SK-N-MC (cell line): ENCODE results near the gene TXNRD2.

Experiments used
- EZH2 ChIP-seq: fragments of 200-600 bp; sonication (generic); IDR thresholded peaks from one replicate; pipeline ENCODE4 v1.6.1; 2017; ENCODE audit warnings: antibody characterized with exemption
- POLR2AphosphoS5 ChIP-seq: IDR thresholded peaks from 2 replicates; pipeline ENCODE4 v1.6.1; 2012; ENCODE audit warnings: mild to moderate bottlenecking, low read depth, low read length, borderline replicate concordance

- TF ChIP-seq POLR2AphosphoS5 (no peak), EZH2 (no peak)
These were observed 88.3 kb downstream of the TXNRD2 start for GRCh38 chr22:19853058-19853878.
